Renal cortex interstitium (tissue), 11 donors: ENCODE results near the gene LACTB. TPM values are rescaled to one million over a fixed set of nuclear protein-coding genes. Genes with fewer than 3 reads are reported as not detected.
"Not testable (repeated sequence)": the region's sequence is repeated elsewhere in the genome, so short reads cannot be mapped to it uniquely, and the experiment has no call there.

ENCODE experiments used
- DNase-seq, 11 donors: peaks; one replicate each; pipeline ENCODE4 v3.0.0-alpha.2; 2013; ENCODE audit warnings: low read depth in 9 of 11, low spot score in 4 of 11; ENCODE audit errors: extremely low read depth in 1 of 11
- polyA plus RNA-seq, 3 donors: library from polyadenylated mRNA; unstranded; fragments of 120-200 nt; gene quantifications; one replicate each; pipeline ENCODE4 v1.2.1, GENCODE V29; 2013; ENCODE audit not compliant: insufficient read length in 3 of 3

The LACTB gene
- polyA plus RNA-seq, 3 donors = 16.5 to 20.0 (median 16.9) TPM

- DNase-seq = no peak
These were observed 36.4 kb upstream of the LACTB start for GRCh38 chr15:63085289-63085688.

GRCh38 chr15:63086271-63086670 is 35.4 kb upstream of the LACTB start:
- no peak for DNase-seq

DNA sequence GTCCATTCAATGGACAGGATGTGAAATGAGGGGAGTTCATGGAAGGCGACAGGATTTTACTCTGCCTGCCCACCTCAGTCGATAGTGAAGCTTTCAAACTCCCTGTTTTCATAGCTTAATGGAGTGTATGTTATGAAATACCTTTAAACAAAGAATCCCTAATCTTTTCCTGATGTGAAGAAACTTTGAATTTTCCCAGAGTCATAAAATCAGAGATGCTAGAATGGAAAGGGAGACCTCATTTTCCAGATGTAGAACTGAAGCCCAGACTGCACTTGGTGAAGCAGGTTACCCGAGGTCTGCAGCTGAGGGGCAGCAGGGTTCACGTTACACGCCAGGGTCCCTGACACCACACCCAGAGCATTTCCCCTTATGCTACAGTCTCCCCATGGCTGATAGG is 34.7 kb upstream of the LACTB start:
- no peak for DNase-seq

DNA sequence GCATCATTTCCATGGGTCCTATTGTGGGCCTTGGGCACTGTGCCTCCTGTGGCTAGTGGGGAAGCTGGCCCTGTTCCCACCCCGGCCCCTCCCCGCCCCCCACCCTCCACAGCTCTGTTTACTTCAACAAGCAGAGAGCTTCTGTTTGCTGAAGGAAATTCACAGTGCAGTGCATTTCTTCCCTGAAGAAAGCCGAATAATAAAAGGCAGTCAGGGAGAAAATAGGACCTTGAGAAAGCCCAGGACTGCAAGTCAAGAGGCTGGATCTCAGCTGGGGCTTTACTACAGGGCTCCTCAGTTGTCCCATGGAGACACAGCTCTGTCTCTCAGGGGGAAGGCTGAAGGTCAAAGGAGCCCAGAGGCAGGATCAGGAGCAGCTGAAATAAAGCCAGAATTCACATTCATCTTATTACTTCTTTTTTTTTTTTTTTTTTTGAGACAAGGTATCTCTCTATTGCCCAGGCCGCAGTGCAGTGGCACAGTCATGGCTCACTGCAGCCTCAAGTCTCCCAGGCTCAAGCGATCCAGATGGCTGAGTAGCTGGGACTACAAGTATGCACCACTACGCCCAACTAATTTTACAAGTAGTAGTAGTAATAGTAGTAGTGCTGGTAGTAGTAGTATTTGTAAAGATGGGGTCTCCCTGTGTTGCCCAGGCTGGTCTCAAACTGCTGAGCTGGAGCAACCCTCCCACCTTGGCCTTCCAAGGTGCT is 33.0 kb upstream of the LACTB start:
- DNase-seq = no peak

- DNase-seq = no peak
These were observed 32.2 kb upstream of the LACTB start for GRCh38 chr15:63089260-63090043.

- DNase-seq = no peak
These were observed 31.2 kb upstream of the LACTB start for GRCh38 chr15:63090472-63090871.

DNA sequence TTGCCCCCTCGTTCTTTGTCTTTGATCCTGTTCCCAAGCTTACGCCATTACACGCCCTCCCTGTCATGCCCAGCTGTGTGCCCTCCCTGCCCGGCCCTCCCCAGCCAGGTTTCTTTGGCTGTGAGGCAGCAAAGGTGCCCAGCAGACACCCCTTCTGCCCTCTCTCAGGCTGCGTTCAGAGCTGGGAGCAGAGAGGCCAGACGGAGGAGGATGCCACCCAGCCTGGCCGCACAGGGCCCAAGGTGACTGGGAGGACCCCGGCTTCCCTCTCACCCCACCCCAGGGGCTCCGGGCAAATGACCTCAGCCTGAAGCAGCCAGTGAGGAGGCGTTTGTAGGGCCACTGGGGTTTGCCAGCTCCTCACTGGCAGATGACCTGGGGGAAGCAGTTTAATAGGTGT is 30.8 kb upstream of the LACTB start:
- no peak for DNase-seq

DNA sequence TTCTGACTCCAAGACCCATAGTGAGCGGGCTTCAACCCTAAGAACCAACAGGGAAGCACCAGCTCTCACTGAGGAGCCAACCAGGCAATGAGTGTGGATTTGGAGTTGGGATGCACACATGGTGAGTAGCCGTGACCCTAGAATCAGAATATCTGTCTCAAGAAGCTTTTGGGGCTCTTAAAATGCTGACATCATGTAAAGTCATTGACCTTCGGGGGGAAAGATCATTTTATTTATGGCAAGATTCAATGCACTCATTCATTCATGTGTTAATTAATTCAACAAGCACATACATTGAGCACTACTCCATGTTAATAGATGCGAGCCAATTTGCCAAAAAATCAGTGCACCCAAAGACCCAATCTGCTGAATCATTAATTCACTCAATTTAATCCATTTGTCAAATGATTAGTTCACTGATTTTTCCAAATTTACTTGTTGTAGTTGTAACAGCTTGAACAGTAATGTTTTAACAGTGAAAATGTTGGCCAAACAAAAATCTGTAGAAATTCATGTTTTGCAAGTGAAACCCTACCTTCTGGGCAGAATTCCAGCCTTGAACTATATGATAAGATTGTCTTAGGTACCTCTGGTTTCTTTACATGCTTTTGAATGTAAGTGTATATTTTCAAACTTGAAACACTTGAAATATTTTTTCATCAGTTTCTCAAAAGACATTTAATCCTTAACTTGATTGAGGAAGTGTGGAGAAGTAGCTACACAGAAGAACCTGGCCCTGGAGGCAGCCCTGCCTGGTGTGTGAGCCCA is 29.8 kb upstream of the LACTB start:
- DNase-seq = no peak

DNA sequence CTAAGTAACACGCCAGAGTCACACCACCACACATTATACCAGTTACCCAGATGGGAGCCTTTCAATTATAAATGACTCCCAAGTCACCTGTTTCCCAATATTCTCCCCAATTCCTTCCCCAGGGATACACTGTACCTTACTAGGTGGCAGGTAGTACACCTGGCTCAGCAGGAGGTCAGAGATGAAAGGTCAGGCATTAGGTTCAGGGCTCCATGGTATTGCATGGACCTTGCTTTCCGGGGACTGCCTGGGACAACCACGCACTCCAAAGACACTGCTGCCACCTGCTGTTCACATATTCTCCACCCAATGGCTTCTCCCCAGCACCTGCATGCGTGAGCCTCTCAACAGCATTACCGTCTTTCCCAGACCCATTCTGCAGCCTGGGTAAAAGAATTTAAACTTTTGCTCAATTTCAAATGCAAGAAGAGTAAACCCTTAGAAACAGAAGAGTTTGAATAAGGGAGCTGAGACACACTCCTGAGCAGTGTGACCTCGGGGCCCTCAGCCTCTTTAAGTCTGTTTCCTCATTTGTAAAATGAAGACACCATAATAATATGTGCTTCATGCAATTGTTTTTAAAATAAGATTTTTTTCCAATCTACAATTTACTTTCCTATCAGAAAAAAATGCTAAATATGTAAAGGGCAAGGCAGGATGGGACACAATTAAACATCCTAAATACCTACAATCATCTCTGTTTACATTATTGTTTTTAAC is 28.0 kb upstream of the LACTB start:
- DNase-seq = peak in 10 of 11 donors; percentile 59 to 81 (median 68)

DNA sequence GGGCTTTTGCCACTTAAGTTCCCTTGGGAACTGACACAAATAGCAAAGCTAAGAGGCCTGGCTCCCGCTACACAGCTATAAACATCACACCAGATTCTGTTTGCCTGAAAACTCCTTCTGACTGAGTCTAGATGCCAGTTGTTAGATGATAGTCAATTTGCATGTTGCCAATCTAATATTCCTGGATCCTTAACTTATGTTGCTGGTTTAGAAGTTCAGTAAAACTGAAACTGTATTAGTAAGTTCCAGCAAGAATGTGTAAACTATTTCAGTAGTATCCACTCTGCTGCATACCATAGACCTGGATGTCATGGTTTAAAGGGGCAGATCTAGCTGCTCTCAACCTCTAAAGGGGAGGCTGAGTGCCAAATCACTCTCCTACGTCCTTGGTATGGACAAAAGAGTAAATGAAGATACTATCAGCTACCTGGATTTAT is 27.1 kb upstream of the LACTB start:
- no peak for DNase-seq

GRCh38 chr15:63096178-63096577 is 25.5 kb upstream of the LACTB start:
- no peak for DNase-seq

- not testable (repeated sequence) for DNase-seq
These were observed 22.8 kb upstream of the LACTB start for GRCh38 chr15:63098901-63099300.

- DNase-seq = not testable (repeated sequence)
These were observed 22.1 kb upstream of the LACTB start for GRCh38 chr15:63099581-63099980.

DNA sequence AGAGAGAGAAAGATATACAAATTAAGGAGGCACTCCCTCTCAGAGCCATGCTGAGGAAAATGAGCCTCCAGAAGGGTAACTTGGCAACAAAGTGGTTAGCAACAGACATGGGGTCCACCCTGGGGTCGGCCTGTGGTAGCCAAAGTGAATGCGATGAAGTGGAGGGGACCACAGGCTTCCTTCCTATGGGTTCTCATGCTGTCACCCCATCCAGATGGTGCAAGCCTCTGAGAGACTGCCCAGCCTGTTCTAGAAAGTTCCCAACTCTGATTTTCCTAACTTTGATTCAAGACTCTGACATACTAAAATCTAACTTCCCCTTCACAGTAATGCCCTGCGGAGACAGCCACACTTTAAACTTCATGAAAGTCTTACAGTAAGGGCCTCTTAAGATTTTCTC is 18.2 kb upstream of the LACTB start:
- DNase-seq = no peak

- no peak for DNase-seq
These were observed 16.9 kb upstream of the LACTB start for GRCh38 chr15:63104727-63105126.

DNA sequence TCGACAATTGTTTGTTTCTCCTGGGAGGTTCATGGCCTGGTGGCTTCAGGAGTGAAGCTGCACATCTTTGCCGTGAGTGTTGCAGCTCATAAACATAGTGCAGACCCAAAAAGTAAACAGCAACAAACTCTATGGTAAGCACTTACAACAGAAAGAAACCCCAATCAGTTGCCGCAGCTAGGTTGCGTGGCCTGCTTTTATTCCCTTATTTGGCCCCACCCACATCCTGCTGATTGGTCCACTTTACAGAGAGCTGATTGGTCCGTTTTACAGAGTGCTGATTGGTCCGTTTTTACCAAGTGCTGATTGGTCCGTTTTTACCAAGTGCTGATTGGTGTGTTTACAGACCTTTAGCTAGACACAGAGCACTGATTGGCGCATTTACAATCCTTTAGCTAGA is 16.3 kb upstream of the LACTB start:
- DNase-seq = not testable (repeated sequence)

GRCh38 chr15:63107895-63108546 is 13.6 kb upstream of the LACTB start:
- DNase-seq = peak in 9 of 11 donors; percentile 46 to 72 (median 57)

DNA sequence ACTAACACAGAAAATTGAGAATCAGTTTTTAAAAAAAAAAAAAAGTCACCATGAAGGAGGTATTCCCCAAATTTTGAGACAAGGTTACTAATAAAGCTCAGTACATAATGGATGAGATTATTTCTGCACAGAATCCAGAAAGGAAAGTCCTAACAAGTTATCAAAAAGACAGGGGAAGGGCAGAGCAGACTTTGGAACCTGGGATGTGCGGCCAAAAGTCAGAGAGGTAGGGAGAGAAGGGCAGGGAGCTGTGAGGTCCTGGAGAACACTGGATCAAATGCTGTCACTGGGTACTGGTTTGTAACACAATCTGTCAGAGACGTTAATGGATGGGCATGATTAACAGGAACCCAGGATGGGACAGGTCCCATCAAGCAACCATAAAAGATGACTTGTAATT is 12.2 kb upstream of the LACTB start:
- no peak for DNase-seq

DNA sequence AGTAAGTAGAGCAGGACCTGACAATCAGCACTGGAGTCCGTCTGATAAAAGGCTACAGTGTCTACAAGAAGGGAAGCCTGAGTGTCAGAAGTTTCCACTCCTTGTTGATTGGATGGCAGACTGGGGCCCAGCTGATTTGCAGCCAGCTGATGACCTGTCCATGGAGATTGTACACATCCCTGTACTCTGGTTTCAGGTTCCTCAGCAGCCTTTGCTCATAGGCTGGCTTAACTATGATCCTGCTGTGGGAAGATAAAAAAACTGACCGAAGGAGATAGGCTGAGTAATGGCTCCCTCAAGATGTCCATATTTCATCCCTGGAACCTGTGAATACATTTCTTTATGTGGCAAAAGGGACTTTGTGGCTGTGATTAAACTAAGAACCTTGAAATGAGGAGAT is 11.7 kb upstream of the LACTB start:
- no peak for DNase-seq
